Dermis microvascular lymphatic vessel endothelial cell (primary cell): ENCODE data around the gene ZNF778. TPM values are rescaled to one million over a fixed set of nuclear protein-coding genes. Genes with fewer than 3 reads are reported as not detected.

ENCODE experiments used
- DNase-seq, 2 donors: peaks; one replicate each; pipeline versions ENCODE4 v3.0.0 to v3.0.0-alpha.2; 2010; ENCODE audit warnings: low read depth in 2 of 2
- total RNA-seq: library from RNA; depleted of rRNA; stranded (reverse); fragments of >200 nt; gene quantifications from 2 replicates; pipeline ENCODE4 v1.2.1, GENCODE V29; 2014

Gene ZNF778
- 8.1 and 11.9 TPM in 2 replicates for total RNA-seq

GRCh38 chr16:89217388-89218191 lies at the start of gene ZNF778:
Gene ZNF778 (plus strand): TSS chr16:89217703. CDS start chr16:89221128, 3,425 bp downstream.
- DNase-seq: peak; percentile 57 to 91

GRCh38 chr16:89168381-89169189 lies 48.9 kb upstream of the ZNF778 start:
- no peak for DNase-seq

- DNase-seq: no peak
Measured at GRCh38 chr16:89169778-89170177, 47.7 kb upstream of the ZNF778 start.

- DNase-seq: no peak
Measured at GRCh38 chr16:89170346-89171215, 46.9 kb upstream of the ZNF778 start.

GRCh38 chr16:89171216-89172170 lies 46.0 kb upstream of the ZNF778 start, which contains the start of gene CDH15:
Gene CDH15 (plus strand): TSS chr16:89171748. CDS start chr16:89171832, 84 bp downstream.
- DNase-seq: peak; percentile 68 to 92

- DNase-seq: no peak
Measured at GRCh38 chr16:89172171-89172527, 45.4 kb upstream of the ZNF778 start.

GRCh38 chr16:89172528-89173173 lies 44.9 kb upstream of the ZNF778 start:
- DNase-seq: no peak

GRCh38 chr16:89173174-89173921 lies 44.2 kb upstream of the ZNF778 start:
- no peak for DNase-seq

- DNase-seq: no peak
Measured at GRCh38 chr16:89174055-89174827, 43.3 kb upstream of the ZNF778 start.

- DNase-seq: no peak
Measured at GRCh38 chr16:89174877-89175276, 42.6 kb upstream of the ZNF778 start.

GRCh38 chr16:89175280-89176146 lies 42.0 kb upstream of the ZNF778 start:
- no peak for DNase-seq

- DNase-seq: no peak
Measured at GRCh38 chr16:89176147-89176690, 41.3 kb upstream of the ZNF778 start.

- no peak for DNase-seq
Measured at GRCh38 chr16:89176717-89177116, 40.8 kb upstream of the ZNF778 start.

- DNase-seq: no peak
Measured at GRCh38 chr16:89177501-89177900, 40.0 kb upstream of the ZNF778 start.

- DNase-seq: no peak
Measured at GRCh38 chr16:89178453-89179147, 38.9 kb upstream of the ZNF778 start.

GRCh38 chr16:89179148-89179484 lies 38.4 kb upstream of the ZNF778 start:
- DNase-seq: no peak
